Trophoblast cell (in vitro differentiated cells and primary cell): ENCODE data around the gene GAPDHS.

Experiments
- DNase-seq, 2 donors: peaks; one replicate each; pipeline ENCODE4 v3.0.0-alpha.2; 2016
- H2AFZ ChIP-seq: 2 replicates; pipeline ENCODE4 v1.6.1; 2013; ENCODE audit warnings: low read length, moderate library complexity, mild to moderate bottlenecking; ENCODE audit not compliant: insufficient read depth, poor library complexity
- H2AK5ac ChIP-seq: 2 replicates; pipeline ENCODE4 v1.6.1; 2013; ENCODE audit warnings: mild to moderate bottlenecking, low read length
- H2BK120ac ChIP-seq: 2 replicates; pipeline ENCODE4 v1.6.1; 2013; ENCODE audit warnings: low read length, mild to moderate bottlenecking, moderate library complexity; ENCODE audit not compliant: insufficient read depth, poor library complexity
- H2BK12ac ChIP-seq: 2 replicates; pipeline ENCODE4 v1.6.1; 2013; ENCODE audit warnings: mild to moderate bottlenecking, low read length, moderate library complexity
- H2BK5ac ChIP-seq: 2 replicates; pipeline ENCODE4 v1.6.1; 2013; ENCODE audit warnings: low read length, low read depth, moderate library complexity, mild to moderate bottlenecking; ENCODE audit not compliant: poor library complexity
- H3K14ac ChIP-seq: 2 replicates; pipeline ENCODE4 v1.6.1; 2013; ENCODE audit warnings: mild to moderate bottlenecking, low read length
- H3K18ac ChIP-seq: 2 replicates; pipeline ENCODE4 v1.6.1; 2013; ENCODE audit warnings: mild to moderate bottlenecking, low read length
- H3K23ac ChIP-seq: 2 replicates; pipeline ENCODE4 v1.6.1; 2013; ENCODE audit warnings: low read length
- H3K27ac ChIP-seq: 2 replicates; pipeline ENCODE4 v1.5.1; 2013; ENCODE audit warnings: low read depth, mild to moderate bottlenecking, inconsistent platforms, low read length, moderate library complexity
- H3K27me3 ChIP-seq: 2 replicates; pipeline ENCODE4 v1.6.1; 2013; ENCODE audit warnings: inconsistent platforms, mild to moderate bottlenecking, low read length, moderate library complexity; ENCODE audit not compliant: insufficient read depth
- H3K36me3 ChIP-seq, 2 experiments: 1 replicate in 1 of 2; 2 replicates in 1 of 2; pipeline ENCODE4 v1.6.1; 2013; ENCODE audit warnings: low read length in 2 of 2, mild to moderate bottlenecking in 2 of 2, moderate library complexity in 1 of 2; ENCODE audit not compliant: insufficient read depth in 2 of 2, control insufficient read depth in 1 of 2
- H3K4ac ChIP-seq: 2 replicates; pipeline ENCODE4 v1.6.1; 2013; ENCODE audit warnings: low read depth, mild to moderate bottlenecking, low read length, moderate library complexity
- H3K4me1 ChIP-seq, 2 experiments: 1 replicate in 1 of 2; 2 replicates in 1 of 2; pipeline ENCODE4 v1.6.1; 2013; ENCODE audit warnings: low read length in 2 of 2, mild to moderate bottlenecking in 2 of 2, moderate library complexity in 1 of 2; ENCODE audit not compliant: insufficient read depth in 2 of 2, control insufficient read depth in 1 of 2
- H3K4me2 ChIP-seq: 2 replicates; pipeline ENCODE4 v1.6.1; 2013; ENCODE audit warnings: inconsistent platforms, mild to moderate bottlenecking, low read length, moderate library complexity
- H3K4me3 ChIP-seq: 2 replicates; pipeline ENCODE4 v1.5.1; 2013; ENCODE audit warnings: mild to moderate bottlenecking, low read depth, low read length, inconsistent platforms
- H3K79me1 ChIP-seq: one replicate; pipeline ENCODE4 v1.6.1; 2013; ENCODE audit warnings: low read length
- H3K79me2 ChIP-seq: 2 replicates; pipeline ENCODE4 v1.6.1; 2013; ENCODE audit warnings: low read length, mild to moderate bottlenecking; ENCODE audit not compliant: control insufficient read depth, insufficient read depth, poor library complexity
- H3K9ac ChIP-seq: 2 replicates; pipeline ENCODE4 v1.6.1; 2013; ENCODE audit warnings: mild to moderate bottlenecking, low read length
- H3K9me3 ChIP-seq: 2 replicates; pipeline ENCODE4 v1.6.1; 2013; ENCODE audit warnings: low read depth, mild to moderate bottlenecking, control low read depth, inconsistent platforms, low read length; ENCODE audit not compliant: insufficient read depth
- H4K12ac ChIP-seq: 2 replicates; pipeline ENCODE4 v1.6.1; 2013; ENCODE audit warnings: low read depth, mild to moderate bottlenecking, low read length, moderate library complexity
- H4K8ac ChIP-seq: 2 replicates; pipeline ENCODE4 v1.6.1; 2013; ENCODE audit warnings: low read depth, mild to moderate bottlenecking, low read length, moderate library complexity
- H4K91ac ChIP-seq: one replicate; pipeline ENCODE4 v1.6.1; 2013; ENCODE audit warnings: low read depth, mild to moderate bottlenecking, low read length, moderate library complexity
- WGBS: extraction: QIAGEN DNeasy Blood & Tissue Kit; methylation state at CpG from one replicate; pipeline ENCODE4 v1.1.7; 2013; ENCODE audit warnings: missing lambda C conversion rate; ENCODE audit not compliant: insufficient read length, insufficient coverage; ENCODE audit errors: extremely low coverage; 5-methylcytosine and 5-hydroxymethylcytosine counted together

The GAPDHS gene

DNA sequence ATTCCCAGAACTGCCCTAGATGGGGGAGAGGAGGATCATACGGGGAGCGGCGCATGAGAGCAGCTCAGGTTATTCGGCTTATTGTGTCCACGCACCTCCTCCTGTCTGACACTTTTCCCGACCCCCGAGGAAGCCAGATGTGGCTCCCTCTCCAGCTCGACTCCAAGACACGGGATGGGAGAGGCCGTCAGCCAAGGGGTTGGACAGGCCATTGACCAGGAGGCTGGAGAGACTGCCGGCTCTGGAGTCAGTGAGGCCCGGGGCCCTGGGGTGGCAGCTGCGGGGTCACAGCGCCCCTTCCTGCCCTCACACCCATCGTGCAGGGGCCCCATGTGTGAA, 22.7 kb upstream of the GAPDHS start:
- H3K79me2 ChIP-seq: peaks cover 4% of the 10 kb centered on the region
- no peak overlapping the region for H2BK12ac ChIP-seq
- peaks cover 7% of the 10 kb centered on the region for H3K79me1 ChIP-seq
- H4K91ac ChIP-seq: no peak overlapping the region
- H3K4me1 ChIP-seq: peaks cover 3 to 5% of the 10 kb centered on the region in 2 experiments
- H2AFZ ChIP-seq: peak overlapping the region; percentile 91
- no peak overlapping the region for H3K23ac ChIP-seq
- no peak overlapping the region for H3K9ac ChIP-seq
- peak overlapping the region; percentile 35 for H2AK5ac ChIP-seq
- H3K14ac ChIP-seq: no peak overlapping the region
- no CpG with 5 or more reads among the region's 15 CpGs for WGBS
- H3K9me3 ChIP-seq: peaks cover 2% of the 10 kb centered on the region
- H2BK5ac ChIP-seq: no peak overlapping the region
- peaks cover 7 to 8% of the 10 kb centered on the region in 2 experiments for H3K36me3 ChIP-seq
- H3K27ac ChIP-seq: no peak overlapping the region
- peak overlapping the region; percentile 86 for H3K4me2 ChIP-seq
- no peak overlapping the region for H3K4me3 ChIP-seq
- no peak for DNase-seq
- no peak overlapping the region for H3K4ac ChIP-seq
- peak overlapping the region; percentile 42 for H4K8ac ChIP-seq
- no peak overlapping the region for H2BK120ac ChIP-seq
- H3K18ac ChIP-seq: no peak overlapping the region
- no peaks in the 10 kb centered on the region for H3K27me3 ChIP-seq
- H4K12ac ChIP-seq: peak overlapping the region; percentile 6

DNA sequence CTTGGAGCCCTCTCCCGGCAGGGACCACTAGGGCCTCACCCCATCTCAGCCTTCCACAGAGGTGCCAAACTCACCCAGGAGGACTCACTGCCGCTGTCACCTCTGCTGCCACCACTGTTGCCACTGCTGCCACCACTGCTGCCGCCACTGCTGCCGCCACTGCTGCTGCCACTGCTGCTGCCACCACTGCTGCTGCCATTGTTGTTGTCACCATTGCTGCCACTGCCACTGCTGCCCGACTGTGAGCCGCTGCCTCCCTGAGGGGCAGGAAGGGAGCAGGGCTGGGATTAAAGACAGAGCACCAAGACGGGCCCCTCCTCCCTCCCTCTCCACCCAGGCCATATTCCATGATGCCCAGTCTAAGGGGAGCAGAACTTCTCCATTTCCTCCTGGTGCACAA, 21.9 kb upstream of the GAPDHS start:
- DNase-seq: no peak
- no peak overlapping the region for H3K4ac ChIP-seq
- no CpG with 5 or more reads among the region's 7 CpGs for WGBS

DNA sequence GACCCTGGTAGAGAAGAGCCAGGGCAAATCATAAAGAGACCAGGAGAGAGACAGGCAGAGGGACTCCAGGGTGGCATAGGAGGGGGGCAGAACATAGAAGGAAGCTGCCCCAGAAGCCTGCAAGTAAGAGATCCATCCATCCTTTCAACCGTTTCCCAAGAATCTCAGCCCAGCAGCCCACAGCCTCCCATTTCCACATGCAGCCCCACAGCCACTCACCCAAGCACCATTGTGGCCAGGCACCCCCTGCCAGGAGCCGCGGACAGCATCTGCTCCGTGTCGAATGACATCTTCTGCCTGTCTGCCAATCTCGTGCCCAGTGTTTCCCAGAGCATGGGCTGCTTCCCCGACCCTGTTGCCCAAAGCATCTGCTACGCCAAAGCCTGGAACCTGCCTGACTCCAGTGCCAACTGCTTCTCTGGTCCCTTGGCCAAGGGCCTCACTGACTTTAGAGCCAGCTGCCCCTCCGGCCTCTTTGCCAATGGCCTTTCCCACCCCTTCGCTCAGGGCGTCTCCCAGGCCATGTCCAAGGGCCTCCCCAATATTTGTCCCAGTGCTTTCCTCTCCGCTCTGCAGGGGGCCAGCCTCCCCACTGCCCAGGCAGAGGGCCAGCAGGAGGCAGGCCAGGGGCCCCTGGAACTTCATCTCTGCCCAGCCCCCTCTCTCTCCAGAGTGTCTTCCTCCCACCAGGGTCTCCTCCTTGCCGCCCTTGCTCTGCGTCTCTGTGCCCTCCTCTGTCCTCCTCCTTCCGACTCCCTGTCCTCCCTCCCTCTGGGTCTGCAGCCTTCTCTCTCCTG, 20.2 kb upstream of the GAPDHS start:
- no peak overlapping the region for H2BK12ac ChIP-seq
- no peak overlapping the region for H3K14ac ChIP-seq
- no peak overlapping the region for H4K12ac ChIP-seq
- H3K18ac ChIP-seq: no peak overlapping the region
- DNase-seq: no peak
- H2BK120ac ChIP-seq: no peak overlapping the region
- no peak overlapping the region for H3K4me3 ChIP-seq
- H3K4me1 ChIP-seq: peaks cover 3 to 5% of the 10 kb centered on the region in 2 experiments
- WGBS: no CpG with 5 or more reads among the region's 15 CpGs
- H3K9me3 ChIP-seq: peaks cover 2% of the 10 kb centered on the region
- H3K27me3 ChIP-seq: no peaks in the 10 kb centered on the region
- H4K91ac ChIP-seq: no peak overlapping the region
- no peak overlapping the region for H4K8ac ChIP-seq
- H3K79me2 ChIP-seq: peaks cover 4% of the 10 kb centered on the region
- H3K36me3 ChIP-seq: peaks cover 0 to under 1% of the 10 kb centered on the region in 2 experiments
- no peak overlapping the region for H3K4me2 ChIP-seq
- peaks cover 7% of the 10 kb centered on the region for H3K79me1 ChIP-seq
- no peak overlapping the region for H2AFZ ChIP-seq
- no peak overlapping the region for H3K27ac ChIP-seq
- no peak overlapping the region for H3K9ac ChIP-seq
- no peak overlapping the region for H3K4ac ChIP-seq
- no peak overlapping the region for H3K23ac ChIP-seq
- H2AK5ac ChIP-seq: no peak overlapping the region
- H2BK5ac ChIP-seq: no peak overlapping the region

More for the DNA sequence above, 21.9 kb upstream of the GAPDHS start:
- Histone ChIP-seq H4K8ac (no peak overlapping the region), H4K91ac (no peak overlapping the region), H4K12ac (no peak overlapping the region), H2BK5ac (no peak overlapping the region), H2BK12ac (no peak overlapping the region), H3K9me3 (peaks cover 2% of the 10 kb centered on the region), H3K79me1 (peaks cover 7% of the 10 kb centered on the region), H2AK5ac (no peak overlapping the region), H3K79me2 (peaks cover 4% of the 10 kb centered on the region), H3K36me3 (peaks cover under 1 to 3% of the 10 kb centered on the region in 2 experiments), H3K4me1 (peaks cover 3 to 5% of the 10 kb centered on the region in 2 experiments), H3K18ac (no peak overlapping the region), H3K27ac (no peak overlapping the region), H3K23ac (no peak overlapping the region), H3K14ac (no peak overlapping the region), H3K4me3 (no peak overlapping the region), H2BK120ac (no peak overlapping the region), H3K4me2 (no peak overlapping the region), H2AFZ (no peak overlapping the region), H3K27me3 (no peaks in the 10 kb centered on the region), H3K9ac (no peak overlapping the region)

DNA sequence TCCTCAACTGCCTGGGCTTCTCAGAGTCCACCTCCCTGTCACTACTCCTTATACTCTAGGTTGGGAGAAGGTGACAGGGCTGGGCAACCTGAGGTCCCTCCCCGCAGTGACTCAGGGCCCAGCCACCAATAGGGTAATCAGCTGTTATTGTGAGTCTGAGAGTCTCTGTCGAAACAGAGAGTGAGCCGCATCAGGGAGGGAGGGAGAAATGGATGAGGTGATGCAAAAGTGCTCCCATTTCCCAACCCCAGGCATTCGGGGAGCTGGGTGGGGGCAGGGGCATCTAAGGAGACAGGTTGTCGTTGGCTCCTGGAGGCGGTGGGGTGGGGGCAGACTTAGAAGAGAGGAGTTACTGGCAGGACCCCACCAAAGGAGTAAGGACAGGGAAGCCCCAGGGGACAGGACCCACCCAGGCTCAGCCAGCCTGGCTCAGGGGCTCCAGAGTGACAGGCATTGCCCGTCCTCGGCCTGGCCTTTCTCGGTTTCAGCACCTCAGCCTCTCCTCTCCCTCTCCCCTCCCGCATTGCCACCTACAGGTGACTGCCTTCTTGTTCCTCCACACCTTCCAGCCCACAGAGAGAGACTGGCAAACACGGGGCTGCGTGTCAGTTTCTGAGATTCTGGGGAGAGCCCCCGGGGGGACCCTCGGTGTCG, 19.5 kb upstream of the GAPDHS start, which contains the start of gene DMKN:
Gene DMKN (minus strand): TSS at position 22 of the 654 bp plus-strand sequence. CDS start 174 bp downstream, outside the sequence.
- peaks cover 3 to 5% of the 10 kb centered on the region in 2 experiments for H3K4me1 ChIP-seq
- H3K23ac ChIP-seq: no peak within 1 kb of the TSS
- no peak within 1 kb of the TSS for H2AFZ ChIP-seq
- H3K9ac ChIP-seq: no peak within 1 kb of the TSS
- no peak within 1 kb of the TSS for H3K18ac ChIP-seq
- no peak within 1 kb of the TSS for H4K12ac ChIP-seq
- H3K9me3 ChIP-seq: peaks cover 2% of the 10 kb centered on the region
- H3K27me3 ChIP-seq: no peaks in the 10 kb centered on the region
- no peaks in the 10 kb centered on the region for H3K36me3 ChIP-seq
- no peak within 1 kb of the TSS for H3K4ac ChIP-seq
- no peak within 1 kb of the TSS for H2BK120ac ChIP-seq
- no peak within 1 kb of the TSS for H3K4me3 ChIP-seq
- no peak within 1 kb of the TSS for H3K14ac ChIP-seq
- H3K27ac ChIP-seq: no peak within 1 kb of the TSS
- H3K79me2 ChIP-seq: peaks cover 4% of the 10 kb centered on the region
- no CpG with 5 or more reads among the region's 15 CpGs for WGBS
- no peak within 1 kb of the TSS for H3K4me2 ChIP-seq
- no peak within 1 kb of the TSS for H2BK5ac ChIP-seq
- DNase-seq: no peak
- peaks cover 7% of the 10 kb centered on the region for H3K79me1 ChIP-seq
- no peak within 1 kb of the TSS for H4K91ac ChIP-seq
- H2AK5ac ChIP-seq: no peak within 1 kb of the TSS
- no peak within 1 kb of the TSS for H2BK12ac ChIP-seq
- H4K8ac ChIP-seq: no peak within 1 kb of the TSS
